DND-41 (cell line): ENCODE data around the gene PHF19.

ENCODE experiments used
- ATAC-seq: fragments of 200-7000 bp; cut with Tn5 transposase; 3 replicates; pipeline ENCODE4 v1.9.1; 2021; ENCODE audit warnings: low read depth; ENCODE audit not compliant: insufficient read depth
- DNase-seq: peaks from one replicate; pipeline ENCODE4 v3.0.0-alpha.2; 2020
- H2AFZ ChIP-seq: 2 replicates; pipeline ENCODE4 v1.6.0; 2012; ENCODE audit warnings: low read depth, low read length
- H3K27ac ChIP-seq: 2 replicates; pipeline ENCODE4 v1.5.1; 2012; ENCODE audit warnings: low read length, inconsistent platforms
- H3K27me3 ChIP-seq: fragments of 200-600 bp; sonication (generic); 2 replicates; pipeline ENCODE4 v1.6.0; 2012; ENCODE audit warnings: low read length, mild to moderate bottlenecking, inconsistent platforms; ENCODE audit not compliant: insufficient read depth, poor library complexity
- H3K36me3 ChIP-seq: 2 replicates; pipeline ENCODE4 v1.5.1; 2012; ENCODE audit warnings: low read length, inconsistent platforms; ENCODE audit not compliant: insufficient read depth
- H3K4me1 ChIP-seq: 2 replicates; pipeline ENCODE4 v1.5.1; 2012; ENCODE audit warnings: mild to moderate bottlenecking, low read length; ENCODE audit not compliant: insufficient read depth
- H3K4me2 ChIP-seq: 2 replicates; pipeline ENCODE4 v1.6.0; 2012; ENCODE audit warnings: mild to moderate bottlenecking, moderate library complexity, low read length, inconsistent platforms; ENCODE audit not compliant: insufficient read depth
- H3K4me3 ChIP-seq, 2 experiments: fragments of 200-600 bp in 1 of 2; shearing (Covaris generic) in 1 of 2; 2 replicates each; pipeline ENCODE4 v1.5.1; 2012 to 2016; ENCODE audit warnings: inconsistent platforms in 2 of 2, low read length in 2 of 2, mild to moderate bottlenecking in 2 of 2, low read depth in 1 of 2, moderate library complexity in 1 of 2
- H3K79me2 ChIP-seq: 2 replicates; pipeline ENCODE4 v1.6.0; 2012; ENCODE audit warnings: low read length, inconsistent platforms; ENCODE audit not compliant: insufficient read depth
- H3K9ac ChIP-seq: 2 replicates; pipeline ENCODE4 v1.6.0; 2012; ENCODE audit warnings: low read depth, mild to moderate bottlenecking, inconsistent platforms, low read length, moderate library complexity
- H3K9me3 ChIP-seq: 2 replicates; pipeline ENCODE4 v1.5.1; 2012; ENCODE audit warnings: low read length, moderate library complexity, mild to moderate bottlenecking, inconsistent platforms; ENCODE audit not compliant: insufficient read depth, severe bottlenecking
- H4K20me1 ChIP-seq: 2 replicates; pipeline ENCODE4 v1.6.0; 2012; ENCODE audit warnings: low read length; ENCODE audit not compliant: insufficient read depth
- CTCF ChIP-seq: IDR thresholded peaks from 2 replicates; pipeline ENCODE4 v1.5.1; 2012; ENCODE audit warnings: borderline replicate concordance, low read length, moderate library complexity, mild to moderate bottlenecking; ENCODE audit not compliant: poor library complexity, severe bottlenecking; ENCODE audit errors: extremely low read depth
- EZH2 ChIP-seq: IDR thresholded peaks from 3 replicates; pipeline ENCODE4 v1.6.1; 2012; ENCODE audit warnings: borderline replicate concordance, low read depth, mild to moderate bottlenecking, moderate library complexity, low read length, inconsistent platforms; ENCODE audit not compliant: severe bottlenecking

Gene PHF19

GRCh38 chr9:120924698-120925534 lies 47.9 kb upstream of the PHF19 start:
- H3K9me3 ChIP-seq = no peaks in the 10 kb centered on the region
- H3K4me1 ChIP-seq = peaks cover 24% of the 10 kb centered on the region
- no peaks in the 10 kb centered on the region for H3K79me2 ChIP-seq
- no peak overlapping the region for H2AFZ ChIP-seq
- ATAC-seq (no peak), DNase-seq (no peak)
- no peak overlapping the region for H3K9ac ChIP-seq
- no peak overlapping the region for H3K4me3 ChIP-seq
- H3K4me2 ChIP-seq = no peak overlapping the region
- no peaks in the 10 kb centered on the region for H3K27me3 ChIP-seq
- no peaks in the 10 kb centered on the region for H4K20me1 ChIP-seq
- no peak overlapping the region for H3K27ac ChIP-seq
- no peak for TF ChIP-seq EZH2
- TF ChIP-seq CTCF = no peak
- H3K36me3 ChIP-seq = no peaks in the 10 kb centered on the region

GRCh38 chr9:120923620-120924328 lies 46.8 kb upstream of the PHF19 start:
- DNase-seq (no peak), ATAC-seq (no peak)
- TF ChIP-seq EZH2 = no peak
- TF ChIP-seq CTCF = no peak
- Histone ChIP-seq H3K9ac (no peak overlapping the region), H3K4me3 (no peak overlapping the region), H2AFZ (no peak overlapping the region), H3K27me3 (no peaks in the 10 kb centered on the region), H3K36me3 (no peaks in the 10 kb centered on the region), H3K79me2 (no peaks in the 10 kb centered on the region), H3K4me1 (peaks cover 17% of the 10 kb centered on the region), H3K9me3 (no peaks in the 10 kb centered on the region), H3K27ac (no peak overlapping the region), H3K4me2 (no peak overlapping the region), H4K20me1 (no peaks in the 10 kb centered on the region)

DNA sequence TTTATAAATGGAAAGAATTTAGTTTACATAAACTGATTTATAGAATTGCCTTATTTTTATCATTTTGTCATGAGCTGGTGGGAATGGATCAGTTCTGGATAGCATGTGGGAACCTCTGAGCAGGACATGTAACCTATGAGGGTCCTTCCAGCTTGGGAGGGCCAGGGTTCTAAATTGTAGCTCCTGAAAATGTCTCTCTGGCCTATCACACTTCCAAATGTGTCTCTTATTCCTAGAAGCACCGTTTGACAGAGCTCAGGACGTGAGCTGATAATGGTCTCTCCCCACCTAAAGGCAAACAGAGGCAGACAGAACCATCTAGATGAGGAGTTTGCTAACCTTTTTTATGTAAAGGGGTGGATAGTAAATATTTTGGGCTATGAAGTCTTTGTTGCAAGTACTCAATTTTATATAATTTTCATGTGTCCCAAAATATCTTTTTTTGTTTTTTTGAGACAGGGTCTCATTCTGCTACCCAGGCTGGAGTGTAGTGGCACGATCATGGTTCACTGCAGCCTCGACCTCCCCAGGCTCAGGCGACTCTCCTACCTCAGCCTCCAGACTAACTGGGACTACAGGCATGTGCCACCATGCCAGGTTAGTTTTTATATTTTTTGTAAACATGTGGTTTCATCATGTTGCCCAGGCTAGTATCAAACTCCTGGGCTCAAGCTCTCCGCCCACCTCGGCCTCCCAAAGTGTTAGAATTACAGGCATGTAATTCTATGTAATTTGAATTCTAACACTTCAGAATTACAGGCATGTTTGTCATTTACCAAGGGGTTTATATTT lies 45.6 kb upstream of the PHF19 start:
- H3K9ac ChIP-seq = no peak overlapping the region
- TF ChIP-seq CTCF (no peak), EZH2 (no peak)
- H4K20me1 ChIP-seq = no peaks in the 10 kb centered on the region
- H3K9me3 ChIP-seq = no peaks in the 10 kb centered on the region
- H3K4me3 ChIP-seq = no peak overlapping the region
- no peak for ATAC-seq
- H3K27me3 ChIP-seq = no peaks in the 10 kb centered on the region
- H3K4me2 ChIP-seq = no peak overlapping the region
- H3K4me1 ChIP-seq = peaks cover 11% of the 10 kb centered on the region; the same call in 1 of the 2 replicates
- DNase-seq = no peak
- H3K27ac ChIP-seq = no peak overlapping the region
- H3K79me2 ChIP-seq = no peaks in the 10 kb centered on the region
- H3K36me3 ChIP-seq = no peaks in the 10 kb centered on the region
- H2AFZ ChIP-seq = no peak overlapping the region
